ENCODE data around the gene ST6GAL1.

GRCh38 chr3:187002915-187003314 is 72.6 kb downstream of the ST6GAL1 start:
- no peak for TF ChIP-seq TAF1 (IDR thresholded peaks at IDR 0.05; ENCODE audit: low read depth)
- TF ChIP-seq, protein P1, sequence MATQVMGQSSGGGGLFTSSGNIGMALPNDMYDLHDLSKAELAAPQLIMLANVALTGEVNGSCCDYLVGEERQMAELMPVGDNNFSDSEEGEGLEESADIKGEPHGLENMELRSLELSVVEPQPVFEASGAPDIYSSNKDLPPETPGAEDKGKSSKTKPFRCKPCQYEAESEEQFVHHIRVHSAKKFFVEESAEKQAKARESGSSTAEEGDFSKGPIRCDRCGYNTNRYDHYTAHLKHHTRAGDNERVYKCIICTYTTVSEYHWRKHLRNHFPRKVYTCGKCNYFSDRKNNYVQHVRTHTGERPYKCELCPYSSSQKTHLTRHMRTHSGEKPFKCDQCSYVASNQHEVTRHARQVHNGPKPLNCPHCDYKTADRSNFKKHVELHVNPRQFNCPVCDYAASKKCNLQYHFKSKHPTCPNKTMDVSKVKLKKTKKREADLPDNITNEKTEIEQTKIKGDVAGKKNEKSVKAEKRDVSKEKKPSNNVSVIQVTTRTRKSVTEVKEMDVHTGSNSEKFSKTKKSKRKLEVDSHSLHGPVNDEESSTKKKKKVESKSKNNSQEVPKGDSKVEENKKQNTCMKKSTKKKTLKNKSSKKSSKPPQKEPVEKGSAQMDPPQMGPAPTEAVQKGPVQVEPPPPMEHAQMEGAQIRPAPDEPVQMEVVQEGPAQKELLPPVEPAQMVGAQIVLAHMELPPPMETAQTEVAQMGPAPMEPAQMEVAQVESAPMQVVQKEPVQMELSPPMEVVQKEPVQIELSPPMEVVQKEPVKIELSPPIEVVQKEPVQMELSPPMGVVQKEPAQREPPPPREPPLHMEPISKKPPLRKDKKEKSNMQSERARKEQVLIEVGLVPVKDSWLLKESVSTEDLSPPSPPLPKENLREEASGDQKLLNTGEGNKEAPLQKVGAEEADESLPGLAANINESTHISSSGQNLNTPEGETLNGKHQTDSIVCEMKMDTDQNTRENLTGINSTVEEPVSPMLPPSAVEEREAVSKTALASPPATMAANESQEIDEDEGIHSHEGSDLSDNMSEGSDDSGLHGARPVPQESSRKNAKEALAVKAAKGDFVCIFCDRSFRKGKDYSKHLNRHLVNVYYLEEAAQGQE (IDR thresholded peaks at IDR 0.05; ENCODE audit: low read depth) = no peak
- TF ChIP-seq CEBPB (IDR thresholded peaks at IDR 0.05) = no peak
- no peak for TF ChIP-seq EGR1 (IDR thresholded peaks at IDR 0.05)

All from Ishikawa (cell line).